ENCODE results near the gene TUBGCP6.

GRCh38 chr22:50190941-50191741 is 53.7 kb downstream of the TUBGCP6 start:
- TF ChIP-seq CTCF (IDR thresholded peaks at IDR 0.05; ENCODE audit: low read depth, low read length, poor library complexity, severe bottlenecking) (no peak), EZH2phosphoT487 (IDR thresholded peaks at IDR 0.05; ENCODE audit: borderline replicate concordance, low read length) (no peak)
